HPDE6-E6E7 (cell line): ENCODE data around the gene SETBP1.
A peak's percentile ranks its signal among the peaks of the same experiment; 100 is the strongest.

Experiments used
- DNase-seq: peaks from one replicate; pipeline ENCODE4 v3.0.0; 2011; ENCODE audit warnings: missing footprints; ENCODE audit errors: extremely low spot score

SETBP1 gene

GRCh38 chr18:44870631-44871502 is 190.2 kb downstream of the SETBP1 start:
- no peak for DNase-seq

GRCh38 chr18:44871771-44872170 is 191.1 kb downstream of the SETBP1 start:
- no peak for DNase-seq

- DNase-seq: no peak
These were observed 195.3 kb downstream of the SETBP1 start for GRCh38 chr18:44876024-44876423.

GRCh38 chr18:44876755-44877154 is 196.1 kb downstream of the SETBP1 start:
- DNase-seq: no peak

GRCh38 chr18:44878335-44878734 is 197.6 kb downstream of the SETBP1 start:
- no peak for DNase-seq

- no peak for DNase-seq
These were observed 199.5 kb downstream of the SETBP1 start for GRCh38 chr18:44880170-44880569.

GRCh38 chr18:44881461-44882162 is 200.9 kb downstream of the SETBP1 start:
- DNase-seq: no peak

- DNase-seq: no peak
These were observed 201.6 kb downstream of the SETBP1 start for GRCh38 chr18:44882163-44882868.

- DNase-seq: no peak
These were observed 203.0 kb downstream of the SETBP1 start for GRCh38 chr18:44883671-44884070.

- DNase-seq: no peak
These were observed 203.7 kb downstream of the SETBP1 start for GRCh38 chr18:44884431-44884830.

GRCh38 chr18:44885507-44885906 is 204.8 kb downstream of the SETBP1 start:
- no peak for DNase-seq

GRCh38 chr18:44887227-44887631 is 206.5 kb downstream of the SETBP1 start:
- peak; percentile 66 for DNase-seq

GRCh38 chr18:44889111-44889510 is 208.4 kb downstream of the SETBP1 start:
- DNase-seq: no peak

- no peak for DNase-seq
These were observed 212.5 kb downstream of the SETBP1 start for GRCh38 chr18:44893045-44893706.

GRCh38 chr18:44893966-44894365 is 213.3 kb downstream of the SETBP1 start:
- DNase-seq: no peak

- peak; percentile 58 for DNase-seq
These were observed 214.6 kb downstream of the SETBP1 start for GRCh38 chr18:44895176-44895798.

GRCh38 chr18:44896846-44897245 is 216.2 kb downstream of the SETBP1 start:
- no peak for DNase-seq

GRCh38 chr18:44897411-44897810 is 216.7 kb downstream of the SETBP1 start:
- no peak for DNase-seq

- DNase-seq: no peak
These were observed 217.1 kb downstream of the SETBP1 start for GRCh38 chr18:44897816-44898215.

GRCh38 chr18:44898498-44898897 is 217.8 kb downstream of the SETBP1 start:
- DNase-seq: no peak

- no peak for DNase-seq
These were observed 219.1 kb downstream of the SETBP1 start for GRCh38 chr18:44899832-44900231.
